IPS-20b (cell line): ENCODE data around the gene ANKRD39.

Source experiments
- H3K27ac ChIP-seq: one replicate; pipeline ENCODE4 v1.5.1; 2013; ENCODE audit warnings: low read length
- H3K27me3 ChIP-seq: 2 replicates; pipeline ENCODE4 v1.6.1; 2013; ENCODE audit warnings: mild to moderate bottlenecking, low read length, inconsistent platforms; ENCODE audit not compliant: insufficient read depth
- H3K36me3 ChIP-seq: 2 replicates; pipeline ENCODE4 v1.6.1; 2013; ENCODE audit warnings: low read depth, mild to moderate bottlenecking, inconsistent platforms, low read length, moderate library complexity; ENCODE audit not compliant: insufficient read depth
- H3K4me1 ChIP-seq: 2 replicates; pipeline ENCODE4 v1.6.1; 2013; ENCODE audit warnings: mild to moderate bottlenecking, control low read depth, inconsistent platforms, low read length, moderate library complexity; ENCODE audit not compliant: insufficient read depth
- H3K4me3 ChIP-seq: 2 replicates; pipeline ENCODE4 v1.5.1; 2013; ENCODE audit warnings: mild to moderate bottlenecking, low read length, inconsistent platforms
- H3K9ac ChIP-seq: 2 replicates; pipeline ENCODE4 v1.6.1; 2013; ENCODE audit warnings: low read depth, mild to moderate bottlenecking, inconsistent platforms, low read length, moderate library complexity
- H3K9me3 ChIP-seq: 2 replicates; pipeline ENCODE4 v1.6.1; 2013; ENCODE audit warnings: mild to moderate bottlenecking, low read depth, low read length, inconsistent platforms; ENCODE audit not compliant: insufficient read depth

The ANKRD39 gene

DNA sequence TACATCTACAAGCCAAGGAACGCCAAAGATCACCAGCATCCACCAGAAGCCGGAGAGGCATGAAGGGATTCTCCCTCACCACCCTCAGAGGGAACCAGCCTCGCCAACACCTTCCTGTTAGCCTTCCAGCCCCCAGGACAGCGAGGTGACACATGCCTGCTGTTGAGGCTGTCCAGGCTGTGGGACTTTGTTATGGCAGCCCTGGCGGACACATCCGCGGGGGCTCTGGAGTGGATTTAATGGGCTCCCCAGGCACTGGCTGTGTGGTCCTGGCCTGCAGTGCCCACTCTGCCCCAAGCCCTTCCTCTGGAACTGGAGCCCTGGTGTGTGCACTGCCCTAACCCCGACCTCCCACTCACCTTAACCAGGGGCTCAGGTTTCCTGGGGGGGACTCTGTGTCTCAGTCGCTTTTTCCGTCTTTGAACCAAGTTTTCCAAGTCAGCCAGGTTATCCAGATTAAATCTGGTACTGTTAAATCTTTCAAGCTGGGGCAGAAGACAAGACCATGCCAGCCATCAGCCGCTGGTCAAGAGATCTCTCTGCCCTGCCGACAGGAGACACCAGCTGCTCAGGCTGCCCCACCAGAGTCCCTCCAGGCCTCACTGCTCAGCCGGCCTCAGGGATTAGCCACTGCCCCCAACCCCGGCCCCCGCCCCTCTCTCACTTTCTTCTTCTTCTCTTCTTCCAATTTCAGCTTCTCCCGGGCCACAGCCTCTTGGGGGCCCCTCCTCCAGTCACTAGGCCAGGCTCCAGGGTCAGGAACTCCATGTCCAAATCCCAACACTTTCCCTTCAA is 15.9 kb downstream of the ANKRD39 start:
- H3K4me3 ChIP-seq, result no peak overlapping the region
- H3K36me3 ChIP-seq, result peaks cover 17% of the 10 kb centered on the region; the same call in 1 of the 2 replicates
- no peaks in the 10 kb centered on the region for H3K9me3 ChIP-seq
- no peaks in the 10 kb centered on the region for H3K4me1 ChIP-seq
- no peaks in the 10 kb centered on the region for H3K27me3 ChIP-seq
- no peak overlapping the region for H3K27ac ChIP-seq
- no peak overlapping the region for H3K9ac ChIP-seq

DNA sequence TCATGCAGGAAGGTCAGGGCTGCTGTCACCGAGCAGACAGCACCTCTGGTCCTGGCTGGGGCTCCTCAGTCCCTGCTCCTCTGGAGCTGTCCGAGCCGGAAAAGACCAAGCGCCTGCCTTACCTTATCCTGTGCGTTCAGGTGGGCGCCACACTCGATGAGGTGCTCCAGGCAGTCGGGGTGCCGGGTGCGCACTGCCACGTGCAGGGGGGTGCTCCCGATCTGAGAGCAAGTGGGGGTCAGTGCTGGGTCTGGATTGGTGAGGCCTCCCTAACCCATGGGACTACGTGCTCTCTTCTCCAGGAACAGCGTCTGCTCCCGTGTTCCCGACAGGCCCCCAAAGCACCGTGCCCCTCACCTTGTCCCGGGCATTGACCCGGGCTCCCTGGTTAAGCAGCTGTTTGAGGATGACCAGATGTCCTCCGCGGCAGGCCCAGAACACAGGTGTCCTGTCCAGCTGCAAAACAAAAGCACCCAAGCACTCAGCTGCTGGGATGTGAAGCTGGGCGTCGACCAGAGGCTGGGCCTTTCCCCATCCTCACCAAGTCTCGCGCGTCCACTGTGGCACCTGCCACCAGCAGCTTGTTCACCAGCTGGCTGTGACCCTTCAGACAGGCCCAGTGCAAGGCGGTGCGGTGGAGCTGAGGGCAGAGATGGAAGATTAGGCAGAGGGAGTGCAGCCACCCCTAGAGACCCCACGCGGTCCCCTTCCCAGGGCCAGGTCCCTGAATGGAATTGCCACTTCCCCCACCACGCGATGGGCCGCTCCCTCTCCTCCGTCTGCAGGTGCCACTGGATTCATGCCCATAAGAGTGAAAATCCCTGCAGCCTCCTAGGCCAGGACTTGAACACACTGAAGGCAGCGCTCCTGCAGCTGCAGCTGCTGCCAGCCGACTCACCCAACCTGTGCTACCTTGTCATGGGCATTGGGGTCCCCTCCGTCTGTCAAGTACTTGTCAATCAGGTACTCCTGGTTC is 17.7 kb downstream of the ANKRD39 start:
- Histone ChIP-seq H3K36me3 (peaks cover 15% of the 10 kb centered on the region; the same call in 1 of the 2 replicates), H3K4me3 (no peak overlapping the region), H3K27ac (no peak overlapping the region), H3K27me3 (no peaks in the 10 kb centered on the region), H3K4me1 (no peaks in the 10 kb centered on the region), H3K9me3 (no peaks in the 10 kb centered on the region), H3K9ac (no peak overlapping the region)

GRCh38 chr2:96839293-96839874 is 18.4 kb downstream of the ANKRD39 start:
- Histone ChIP-seq H3K36me3 (peaks cover 23% of the 10 kb centered on the region), H3K9me3 (no peaks in the 10 kb centered on the region), H3K27ac (no peak overlapping the region), H3K4me3 (no peak overlapping the region), H3K27me3 (no peaks in the 10 kb centered on the region), H3K9ac (no peak overlapping the region), H3K4me1 (no peaks in the 10 kb centered on the region)

DNA sequence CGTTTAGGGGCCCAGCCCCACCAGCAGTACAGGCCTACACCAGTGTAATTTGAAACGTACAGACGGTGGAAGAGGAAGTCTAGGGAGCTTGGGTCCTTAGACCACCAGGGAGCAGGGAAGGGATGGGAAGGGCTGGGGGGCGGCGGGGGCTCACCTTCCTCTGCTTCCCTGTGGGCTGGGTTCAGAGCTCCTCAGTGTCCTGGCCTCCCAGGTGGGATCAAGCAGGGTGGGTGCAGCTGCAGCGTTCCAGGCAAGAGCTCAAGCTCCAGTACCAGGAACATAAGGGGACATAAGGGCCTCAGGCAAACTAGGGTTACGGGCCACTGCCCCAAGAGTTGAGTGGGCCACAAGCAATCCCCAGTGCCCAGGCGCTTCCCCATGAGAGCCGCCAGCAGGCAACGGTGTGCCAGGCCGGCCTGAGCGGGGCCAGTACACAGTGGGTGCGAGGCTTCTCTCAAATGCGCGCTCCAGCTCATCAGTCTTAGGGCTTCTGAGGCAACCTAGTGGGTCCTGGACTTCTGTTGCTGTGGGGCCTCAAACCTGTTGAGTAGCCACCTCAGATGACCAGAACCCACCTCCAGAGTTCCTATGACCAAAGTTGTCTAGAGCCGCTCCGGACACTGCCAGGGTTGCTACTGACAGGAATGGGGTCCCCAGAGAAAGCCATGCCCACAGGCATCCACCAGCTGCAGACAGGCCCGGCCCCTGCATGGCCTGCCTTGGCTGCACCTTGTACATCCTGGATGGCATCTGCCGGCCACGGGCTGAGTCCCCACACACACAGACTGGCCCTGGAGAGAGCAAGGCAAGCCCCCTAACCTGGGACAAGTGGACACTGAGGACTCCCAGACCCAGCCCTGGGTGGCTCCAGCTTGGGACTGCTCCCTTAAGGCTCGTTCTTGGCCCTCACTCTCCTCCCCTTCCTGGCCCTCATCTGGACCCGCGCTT is 19.2 kb downstream of the ANKRD39 start:
- 0 out of 2 replicates have a peak, but pooled peaks cover under 1% of the 10 kb centered on the region for H3K4me1 ChIP-seq

GRCh38 chr2:96837575-96837974 is 20.2 kb downstream of the ANKRD39 start:
- Histone ChIP-seq H3K36me3 (peaks cover 30% of the 10 kb centered on the region), H3K4me3 (no peak overlapping the region), H3K9ac (no peak overlapping the region), H3K27ac (no peak overlapping the region), H3K9me3 (no peaks in the 10 kb centered on the region), H3K27me3 (no peaks in the 10 kb centered on the region), H3K4me1 (peaks cover 4% of the 10 kb centered on the region; the same call in 1 of the 2 replicates)

More for the DNA sequence above, 19.2 kb downstream of the ANKRD39 start:
- H3K27me3 ChIP-seq, result no peaks in the 10 kb centered on the region
- no peak overlapping the region for H3K27ac ChIP-seq
- no peak overlapping the region for H3K9ac ChIP-seq
- no peaks in the 10 kb centered on the region for H3K9me3 ChIP-seq
- H3K4me3 ChIP-seq, result no peak overlapping the region
- H3K36me3 ChIP-seq, result peaks cover 25% of the 10 kb centered on the region

- Histone ChIP-seq H3K9me3 (no peaks in the 10 kb centered on the region), H3K27me3 (no peaks in the 10 kb centered on the region), H3K27ac (no peak overlapping the region), H3K9ac (no peak overlapping the region), H3K4me3 (no peak overlapping the region), H3K4me1 (peaks cover 13% of the 10 kb centered on the region; the same call in 1 of the 2 replicates), H3K36me3 (peaks cover 45% of the 10 kb centered on the region)
Observed at GRCh38 chr2:96835830-96836229, 22.0 kb downstream of the ANKRD39 start.

GRCh38 chr2:96832754-96833507 is 24.9 kb downstream of the ANKRD39 start:
- H3K9me3 ChIP-seq, result no peaks in the 10 kb centered on the region
- peaks cover 13% of the 10 kb centered on the region; the same call in 1 of the 2 replicates for H3K4me1 ChIP-seq
- peaks cover 66% of the 10 kb centered on the region for H3K36me3 ChIP-seq
- no peaks in the 10 kb centered on the region for H3K27me3 ChIP-seq
- H3K27ac ChIP-seq, result peak overlapping the region; percentile 3
- H3K9ac ChIP-seq, result peak overlapping the region; percentile 3; the same call in 1 of the 2 replicates
- peak overlapping the region; percentile 56 for H3K4me3 ChIP-seq

- peaks cover 13% of the 10 kb centered on the region; the same call in 1 of the 2 replicates for H3K4me1 ChIP-seq
- no peak overlapping the region; the same call in 1 of the 2 replicates for H3K9ac ChIP-seq
- no peak overlapping the region for H3K27ac ChIP-seq
Observed at GRCh38 chr2:96832408-96832753, 25.4 kb downstream of the ANKRD39 start.

GRCh38 chr2:96831679-96832078 is 26.1 kb downstream of the ANKRD39 start:
- no peak overlapping the region for H3K4me3 ChIP-seq
- no peaks in the 10 kb centered on the region for H3K27me3 ChIP-seq
- peaks cover 13% of the 10 kb centered on the region; the same call in 1 of the 2 replicates for H3K4me1 ChIP-seq
- H3K9me3 ChIP-seq, result no peaks in the 10 kb centered on the region
- peaks cover 70% of the 10 kb centered on the region for H3K36me3 ChIP-seq
- H3K9ac ChIP-seq, result no peak overlapping the region
- no peak overlapping the region for H3K27ac ChIP-seq

More at GRCh38 chr2:96832408-96832753, 25.4 kb downstream of the ANKRD39 start:
- H3K9me3 ChIP-seq, result no peaks in the 10 kb centered on the region
- H3K27me3 ChIP-seq, result no peaks in the 10 kb centered on the region
- peaks cover 66% of the 10 kb centered on the region for H3K36me3 ChIP-seq
- H3K4me3 ChIP-seq, result peak overlapping the region; percentile 56; the same call in 1 of the 2 replicates

- Histone ChIP-seq H3K36me3 (peaks cover 83% of the 10 kb centered on the region), H3K4me3 (no peak overlapping the region), H3K9ac (no peak overlapping the region), H3K27ac (no peak overlapping the region), H3K4me1 (peaks cover 13% of the 10 kb centered on the region; the same call in 1 of the 2 replicates), H3K27me3 (no peaks in the 10 kb centered on the region), H3K9me3 (no peaks in the 10 kb centered on the region)
Observed at GRCh38 chr2:96830044-96830562, 27.7 kb downstream of the ANKRD39 start.
